GM21529 (cell line): ENCODE data around the gene UBE3A.
"Not testable (repeated sequence)": the region's sequence is repeated elsewhere in the genome, so short reads cannot be mapped to it uniquely, and the experiment has no call there.

Experiments
- ATAC-seq: cut with Tn5 transposase; IDR thresholded peaks from one replicate; pipeline ENCODE4 v1.9.1; 2021; ENCODE audit not compliant: unreplicated experiment

UBE3A gene

DNA sequence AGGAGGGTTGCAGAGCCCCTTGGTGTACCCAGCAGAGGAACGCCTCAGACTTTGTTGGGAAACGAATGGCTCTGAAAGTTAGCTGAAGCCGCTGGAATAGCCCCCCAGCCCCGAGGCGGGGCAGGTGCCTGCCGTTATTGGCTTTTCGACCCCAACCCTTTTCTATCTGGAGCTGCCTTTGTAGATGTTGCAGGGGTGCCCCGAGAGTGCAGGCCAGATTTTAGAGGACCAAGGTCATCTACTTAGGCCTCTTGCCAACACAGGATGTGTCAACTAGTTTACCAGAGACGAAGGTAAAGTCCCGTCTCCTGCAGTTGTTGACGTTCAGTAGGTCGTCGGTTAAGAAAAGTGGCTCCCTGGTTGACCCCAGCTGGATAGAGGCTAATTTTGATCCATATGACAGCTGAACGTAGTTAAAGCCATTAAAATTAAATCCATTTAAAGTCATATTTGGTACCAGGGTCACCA, 579 bp upstream of the UBE3A start:
- peak; percentile 10 for ATAC-seq

DNA sequence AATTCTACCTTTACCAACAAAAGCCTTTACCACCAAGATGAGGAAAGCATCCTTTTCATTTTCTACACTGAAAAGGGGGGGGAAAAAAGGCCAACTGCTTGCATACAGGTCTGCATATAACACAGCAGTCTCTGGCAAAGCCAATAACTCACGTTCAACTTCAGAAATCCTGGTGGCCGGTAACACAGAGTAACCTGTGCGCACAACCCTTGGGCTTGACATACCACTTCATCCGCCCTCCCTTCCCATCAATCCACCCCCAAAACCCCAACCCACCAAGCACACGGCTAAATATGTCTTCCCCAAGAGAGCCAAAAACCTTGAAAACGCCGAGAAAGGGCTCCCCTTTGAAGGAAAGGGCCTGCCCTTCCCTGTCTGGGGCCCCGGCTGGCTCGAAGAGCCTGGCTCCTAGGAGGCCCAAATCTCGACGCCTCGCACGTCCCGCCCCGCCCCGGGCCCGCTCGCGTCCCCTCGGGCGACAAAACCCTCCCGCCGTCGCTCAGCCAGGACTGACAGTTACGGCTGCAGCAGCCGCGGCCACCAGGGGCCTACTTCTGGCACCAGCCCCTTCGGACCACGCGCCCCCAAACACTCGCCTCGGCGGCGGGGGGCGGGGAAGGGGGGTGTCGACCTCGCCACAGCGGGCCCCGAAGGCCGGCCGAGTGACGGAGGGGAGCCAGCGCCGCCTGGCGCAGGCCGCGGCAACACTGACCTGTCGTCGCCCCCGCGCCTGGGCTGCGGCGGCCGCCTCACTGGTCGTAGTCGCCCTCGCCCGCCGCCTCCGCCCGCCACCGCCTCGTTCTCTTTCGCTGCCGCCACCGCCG, 835 bp downstream of the UBE3A start:
- peak; percentile 52 for ATAC-seq

DNA sequence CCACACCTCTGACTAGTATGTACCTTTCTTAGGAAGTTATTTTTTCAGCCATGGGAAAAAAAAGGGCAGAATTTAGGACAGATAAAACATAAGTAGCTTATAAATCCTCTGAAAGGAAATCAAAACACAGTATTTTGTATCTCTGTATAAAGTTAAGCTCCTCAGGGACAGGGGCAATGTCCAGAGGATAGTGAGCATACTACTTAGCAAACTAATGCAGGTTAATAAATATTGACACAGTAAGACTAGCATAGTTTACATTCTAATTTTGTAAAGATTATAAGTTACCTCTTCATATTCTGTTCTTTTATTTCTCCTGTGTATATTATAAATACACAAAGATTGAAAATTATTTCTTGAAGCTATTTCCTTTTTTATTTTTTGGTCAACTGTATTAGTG, 2.1 kb downstream of the UBE3A start:
- ATAC-seq: no peak

DNA sequence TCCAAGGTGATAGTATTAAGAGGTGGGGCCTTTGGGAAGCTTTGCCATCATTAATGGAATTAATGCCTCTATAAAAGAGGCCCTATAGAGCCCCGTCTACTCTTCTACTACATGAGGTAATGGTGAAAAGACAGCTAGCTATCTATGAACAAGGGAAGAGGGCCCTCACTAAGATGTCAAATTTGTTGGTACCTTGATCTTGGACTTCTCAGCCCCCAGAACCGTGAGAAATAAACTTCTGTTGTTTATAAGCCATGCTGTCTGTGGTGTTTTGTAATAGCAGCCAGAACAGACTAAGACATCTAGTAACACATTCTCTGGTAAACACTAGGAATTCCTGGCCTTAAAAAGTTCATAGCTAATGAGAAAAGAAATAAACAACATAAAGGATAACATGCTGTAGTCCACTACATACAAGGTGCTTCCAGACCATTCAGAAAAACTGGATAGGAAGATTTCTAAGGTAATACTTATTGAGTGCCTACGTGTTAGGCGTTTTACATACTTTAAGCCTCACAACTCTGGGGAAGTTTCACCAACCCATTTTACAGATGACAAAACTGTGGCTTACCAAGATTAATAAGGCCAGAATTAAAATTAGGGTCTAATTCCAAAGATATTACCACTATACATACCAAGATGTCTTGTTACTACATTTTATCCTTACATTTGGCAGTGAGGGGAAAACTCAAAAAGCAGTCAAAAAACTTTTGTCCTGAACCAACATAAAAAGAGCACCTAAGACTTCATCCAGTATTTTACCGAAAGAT, 3.2 kb downstream of the UBE3A start:
- no peak for ATAC-seq

DNA sequence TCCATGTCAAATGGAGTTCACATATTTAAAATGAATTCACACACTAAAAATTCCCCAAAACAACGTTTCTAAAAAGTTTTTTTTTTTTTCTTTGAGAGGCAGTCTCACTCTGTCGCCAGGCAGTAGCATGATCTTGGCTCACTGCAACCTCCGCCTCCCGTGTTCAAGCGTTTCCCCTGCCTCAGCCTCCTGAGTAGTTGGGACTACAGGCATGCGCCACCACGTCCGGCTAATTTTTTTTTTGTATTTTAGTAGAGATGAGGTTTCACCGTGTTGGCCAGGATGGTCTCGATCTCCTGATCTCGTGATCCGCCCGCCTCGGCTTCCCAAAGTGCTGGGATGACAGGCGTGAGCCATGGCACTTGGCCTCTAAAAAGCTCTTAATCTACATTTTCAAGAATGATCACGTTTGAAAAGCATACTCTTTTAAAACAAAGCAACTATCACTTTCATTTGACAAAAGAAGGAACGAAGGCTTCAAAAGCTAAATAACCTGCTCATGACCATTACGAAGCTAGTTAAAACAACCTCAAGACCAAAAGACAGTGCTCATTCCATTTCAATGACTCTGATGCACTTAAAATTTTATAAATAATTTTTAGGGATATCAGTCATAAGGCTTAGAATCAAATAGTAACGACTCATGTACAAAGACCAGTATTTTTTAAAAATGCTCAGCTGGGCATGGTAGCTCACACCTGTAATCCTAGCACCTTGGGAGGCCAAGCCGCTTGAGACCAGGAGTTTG, 5.5 kb downstream of the UBE3A start:
- ATAC-seq: no peak

DNA sequence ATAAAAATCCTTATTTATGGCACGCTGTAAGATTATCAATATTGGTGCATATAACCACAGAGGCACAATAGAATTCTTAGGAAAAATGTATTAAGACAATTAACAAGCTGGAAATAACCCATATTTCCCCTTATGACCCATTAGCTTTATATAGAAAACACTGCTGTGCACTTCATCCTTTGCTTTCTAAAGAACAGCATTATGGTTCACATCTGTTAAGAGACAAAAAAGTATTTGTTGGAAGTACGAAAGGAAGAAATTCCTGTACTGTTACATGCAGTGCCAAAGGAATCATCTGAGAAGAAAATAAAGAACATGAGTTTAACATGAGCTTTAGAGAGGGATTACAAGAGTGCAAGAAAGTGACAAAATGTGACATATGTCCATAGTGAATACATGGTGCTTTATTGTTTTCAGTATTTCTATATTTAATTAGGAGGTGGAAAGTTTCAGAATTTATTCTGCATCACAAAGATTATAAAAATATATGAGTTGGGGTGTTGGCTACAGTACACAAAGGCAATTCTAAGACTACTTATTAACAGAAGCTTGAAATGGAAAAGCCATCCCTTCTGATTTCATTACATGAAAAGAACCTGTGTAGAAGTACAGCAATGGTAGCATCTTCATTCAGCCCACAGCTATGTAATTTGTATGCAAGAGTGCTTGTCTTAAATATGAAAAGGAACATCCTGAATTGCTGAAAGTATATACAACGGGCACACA, 6.8 kb downstream of the UBE3A start:
- ATAC-seq: no peak

DNA sequence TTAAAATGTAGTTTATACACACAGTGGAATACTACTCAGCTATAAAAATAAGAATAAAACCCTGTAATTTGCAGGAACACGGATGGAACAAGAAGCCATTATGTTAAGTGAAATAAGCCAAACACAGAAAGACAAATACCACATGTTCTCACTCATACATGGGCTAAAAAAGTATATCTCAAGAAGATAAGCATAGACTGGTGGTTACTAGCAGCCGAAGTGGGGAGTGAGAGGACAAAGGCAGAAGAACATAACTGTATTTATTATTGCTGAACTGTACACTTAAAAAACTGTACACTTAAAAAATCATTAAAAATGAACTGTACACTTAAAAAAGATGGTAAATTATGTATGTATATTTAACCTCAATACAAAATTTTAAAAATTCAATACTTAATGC, 11.0 kb downstream of the UBE3A start:
- no peak for ATAC-seq

DNA sequence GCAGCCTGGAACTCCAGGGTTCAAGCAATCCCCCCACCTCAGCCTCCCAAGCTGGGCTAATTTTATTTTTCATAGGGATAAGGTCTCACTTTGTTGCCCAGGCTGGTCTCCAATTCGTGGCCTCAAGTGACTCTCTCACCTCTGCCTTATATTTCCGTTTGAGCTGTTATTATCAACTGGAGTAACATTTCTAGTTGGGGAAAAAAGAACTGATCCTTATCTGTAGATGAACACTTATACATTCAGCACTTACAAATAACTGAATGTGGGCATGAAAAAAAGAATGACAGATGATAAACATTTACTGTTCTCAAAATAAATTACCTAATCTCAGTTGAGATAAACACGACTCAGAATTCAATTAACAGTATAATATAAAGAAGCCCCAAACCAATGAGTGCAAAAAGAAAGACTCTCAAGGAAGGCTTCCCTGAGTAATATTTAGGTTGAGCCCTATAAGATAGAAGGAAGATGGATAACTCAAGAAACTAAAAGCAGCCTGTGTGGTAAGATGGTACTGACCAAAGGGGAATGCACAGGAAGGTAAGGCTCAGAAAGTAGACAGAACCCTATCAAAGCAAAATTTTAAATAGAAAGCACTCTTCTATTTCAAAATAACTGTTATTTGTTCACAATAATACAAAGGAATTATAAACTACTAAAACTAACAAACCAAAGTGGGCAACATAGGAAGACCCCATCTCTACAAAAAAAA, 11.8 kb downstream of the UBE3A start:
- no peak for ATAC-seq

DNA sequence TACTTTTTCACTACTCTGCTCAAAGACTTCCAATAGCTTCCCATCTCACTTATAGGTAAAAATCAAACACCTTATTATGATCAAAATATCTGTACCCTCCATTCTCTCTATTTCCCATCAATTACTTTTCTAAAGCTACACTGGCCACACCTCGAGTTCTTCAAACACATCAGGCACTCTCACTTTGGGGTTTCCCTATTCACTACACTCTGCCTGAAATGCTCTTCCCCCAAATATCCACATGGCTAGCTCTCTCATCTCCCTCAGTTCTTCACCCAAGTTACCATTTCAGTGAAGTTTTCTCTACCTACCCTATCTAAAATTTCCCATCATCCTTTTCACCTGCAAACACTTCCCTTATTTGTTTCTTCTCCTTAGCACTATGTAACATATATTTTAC, 14.8 kb downstream of the UBE3A start:
- no peak for ATAC-seq

DNA sequence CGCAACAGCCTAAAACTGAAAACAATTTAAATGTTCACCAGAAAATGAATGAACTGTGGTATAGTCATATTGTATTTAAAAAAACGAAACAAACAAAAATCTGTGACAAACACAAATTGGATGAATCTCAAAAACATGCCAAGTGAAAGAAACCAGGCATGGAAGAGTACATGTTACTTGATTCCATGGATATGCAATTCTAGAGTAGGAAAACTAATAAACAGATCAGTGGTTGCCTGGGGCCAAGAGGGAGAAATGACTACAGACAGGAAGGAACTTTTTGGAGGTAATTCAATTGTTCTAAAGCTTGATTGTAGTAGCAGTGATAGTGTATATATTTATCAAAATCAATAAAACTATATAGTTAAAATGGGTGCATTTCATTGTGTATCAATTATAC, 16.8 kb downstream of the UBE3A start:
- no peak for ATAC-seq

DNA sequence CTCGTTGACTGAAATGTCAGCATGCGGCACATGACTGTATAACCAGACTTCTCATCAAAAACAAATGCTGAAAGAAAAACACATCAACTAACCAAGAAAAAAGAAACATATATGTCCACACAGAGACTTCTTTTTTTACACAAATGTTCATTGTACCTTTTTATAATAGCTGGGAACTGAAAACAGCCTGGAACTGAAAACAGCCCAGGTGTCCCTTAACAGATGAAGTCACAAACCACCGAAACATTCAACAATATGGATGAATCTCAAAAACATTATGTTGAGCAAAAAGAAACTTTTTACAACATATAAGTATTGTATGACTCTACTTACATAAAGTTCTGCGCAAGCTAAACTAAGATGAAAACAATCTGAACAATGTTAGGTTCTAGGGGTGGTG, 20.6 kb downstream of the UBE3A start:
- ATAC-seq: no peak

DNA sequence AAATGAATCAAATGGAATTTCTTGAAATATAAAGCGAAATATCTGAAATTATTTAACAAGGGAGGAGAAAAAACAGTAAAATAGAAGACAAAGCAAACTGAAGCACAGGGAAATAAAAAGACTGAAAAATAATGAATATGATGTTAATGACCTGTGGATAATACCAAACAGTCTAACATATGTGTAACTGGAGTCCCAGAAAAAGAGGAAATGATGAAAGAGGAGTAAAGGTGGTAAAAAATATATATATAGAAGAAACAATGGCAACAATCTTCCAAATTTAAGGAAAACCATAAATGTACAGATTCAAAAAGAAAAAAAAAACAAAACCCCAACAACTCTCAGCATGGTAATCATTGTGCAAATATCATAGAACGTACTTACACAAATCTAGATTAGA, 21.2 kb downstream of the UBE3A start:
- ATAC-seq: no peak

DNA sequence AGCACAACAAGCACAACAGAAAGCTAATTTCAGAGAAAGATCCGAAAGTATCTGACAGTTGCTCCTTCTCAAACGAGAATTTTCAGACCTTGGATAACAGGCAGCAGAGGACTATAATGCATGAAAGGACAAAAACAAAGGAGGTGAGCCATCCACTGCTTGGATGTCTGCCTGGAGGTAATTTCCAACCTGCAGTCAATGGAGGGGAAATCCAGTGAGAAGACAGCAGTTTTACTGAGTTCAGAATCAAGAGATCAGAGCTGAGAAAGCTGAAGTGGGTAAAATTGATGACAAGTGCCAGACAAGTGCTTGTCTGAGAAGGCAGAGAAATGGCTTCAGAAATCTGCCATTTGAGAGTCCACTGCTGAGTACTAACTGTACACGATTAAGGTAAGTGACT, 22.1 kb downstream of the UBE3A start:
- peak; percentile 51 for ATAC-seq

DNA sequence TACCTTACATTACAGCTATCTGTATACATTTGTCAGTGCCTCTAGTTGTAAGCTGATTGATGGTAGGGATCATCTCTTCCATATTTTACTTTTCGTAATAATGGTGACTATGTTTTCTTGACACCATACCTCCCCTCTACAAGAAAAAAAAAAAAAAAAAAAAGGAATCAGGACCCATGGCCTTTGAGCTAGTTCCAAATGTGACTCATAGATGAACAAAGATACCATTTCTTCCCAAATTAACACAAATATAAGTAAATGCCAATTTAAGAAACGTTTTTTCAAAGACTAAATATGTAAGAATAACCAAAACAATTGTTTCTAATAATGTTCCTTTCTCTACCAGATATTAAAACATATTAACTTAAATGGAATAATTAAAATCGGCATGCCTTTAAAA, 23.1 kb downstream of the UBE3A start:
- no peak for ATAC-seq

DNA sequence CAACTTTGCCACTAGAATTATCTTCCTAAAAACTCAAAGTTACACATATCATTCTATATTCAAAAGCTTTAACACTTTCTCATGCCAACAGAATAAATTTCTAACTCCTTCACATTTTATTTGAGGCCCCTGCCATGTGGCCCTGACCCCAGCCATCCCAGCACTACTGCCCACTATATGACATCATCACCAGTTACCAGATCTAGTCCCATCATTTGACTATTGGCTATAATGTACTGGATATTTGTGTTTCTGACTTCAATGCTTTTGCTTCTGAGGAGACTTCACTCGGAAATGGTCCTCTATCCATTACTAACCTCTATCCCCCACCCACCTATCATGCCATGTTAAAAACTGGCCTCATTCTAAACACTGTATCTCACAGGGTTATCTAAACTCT, 23.6 kb downstream of the UBE3A start:
- no peak for ATAC-seq

DNA sequence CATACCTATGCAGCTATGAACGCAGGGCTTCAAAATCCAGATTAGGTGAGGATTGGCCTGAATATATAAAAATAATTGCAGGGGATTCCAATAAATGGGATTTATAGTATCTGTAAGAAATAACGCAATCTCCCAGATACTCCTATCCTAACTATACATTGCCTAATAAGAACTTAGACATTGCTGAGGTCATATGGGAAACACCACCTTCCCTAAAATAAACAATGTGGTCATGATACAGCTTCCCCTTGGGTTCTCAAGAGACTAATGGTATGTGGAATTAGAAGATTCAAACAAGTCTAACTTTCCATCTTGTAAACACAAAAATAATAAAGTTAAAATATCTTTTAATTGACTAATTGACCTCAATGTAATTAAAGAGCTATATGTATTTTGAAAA, 28.2 kb downstream of the UBE3A start:
- ATAC-seq: no peak

DNA sequence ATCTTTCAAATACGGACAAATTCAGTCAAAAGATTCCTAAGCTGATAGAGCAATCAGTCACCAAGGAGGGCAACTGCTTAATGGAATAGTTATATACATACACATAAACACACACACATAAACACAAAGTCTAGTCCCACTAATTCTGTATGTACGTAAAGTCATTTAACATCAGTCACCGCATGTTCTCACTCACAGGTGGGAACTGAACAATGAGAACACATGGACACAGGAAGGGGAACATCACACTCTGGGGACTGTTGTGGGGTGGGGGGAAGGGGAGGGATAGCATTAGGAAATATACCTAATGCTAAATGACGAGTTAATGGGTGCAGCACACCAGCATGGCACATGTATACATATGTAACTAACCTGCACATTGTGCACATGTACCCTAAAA, 29.1 kb downstream of the UBE3A start:
- ATAC-seq: not testable (repeated sequence)

DNA sequence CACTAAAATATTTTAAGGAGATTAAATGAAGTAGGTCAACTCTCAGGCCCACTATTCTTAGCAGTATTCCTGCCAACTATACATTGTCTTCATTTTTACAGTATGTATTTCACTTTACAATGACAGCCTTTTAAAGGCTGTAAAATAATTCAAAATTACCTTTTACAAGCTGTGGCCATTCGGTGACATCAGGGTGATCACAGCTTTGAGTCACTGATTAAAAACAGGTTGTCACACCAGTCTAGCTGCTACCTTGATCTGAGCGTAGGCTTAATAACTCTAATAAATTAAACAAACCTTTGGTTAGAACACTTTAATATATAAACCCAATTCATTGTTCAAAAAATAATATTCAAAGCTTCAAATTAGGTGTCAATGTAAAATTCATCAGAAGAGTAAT, 29.9 kb downstream of the UBE3A start:
- no peak for ATAC-seq

DNA sequence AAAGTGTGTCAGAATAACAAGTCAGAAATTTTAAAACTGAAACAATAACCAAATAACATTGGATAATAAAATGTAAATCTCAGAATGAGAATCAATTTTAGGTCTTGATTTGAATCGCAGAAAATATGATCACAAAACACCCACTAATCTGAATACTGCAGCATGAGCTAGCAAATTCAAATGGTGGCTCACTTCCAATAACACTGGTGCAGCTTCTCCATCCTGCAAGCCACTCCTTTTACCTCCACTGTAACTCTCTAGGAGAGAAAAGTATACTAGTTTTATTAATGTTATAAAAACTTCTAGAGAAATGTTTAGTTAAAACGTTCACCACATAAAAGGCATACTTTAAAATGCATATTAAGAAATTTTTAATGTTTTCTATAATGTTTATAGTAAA, 30.4 kb downstream of the UBE3A start:
- ATAC-seq: no peak

DNA sequence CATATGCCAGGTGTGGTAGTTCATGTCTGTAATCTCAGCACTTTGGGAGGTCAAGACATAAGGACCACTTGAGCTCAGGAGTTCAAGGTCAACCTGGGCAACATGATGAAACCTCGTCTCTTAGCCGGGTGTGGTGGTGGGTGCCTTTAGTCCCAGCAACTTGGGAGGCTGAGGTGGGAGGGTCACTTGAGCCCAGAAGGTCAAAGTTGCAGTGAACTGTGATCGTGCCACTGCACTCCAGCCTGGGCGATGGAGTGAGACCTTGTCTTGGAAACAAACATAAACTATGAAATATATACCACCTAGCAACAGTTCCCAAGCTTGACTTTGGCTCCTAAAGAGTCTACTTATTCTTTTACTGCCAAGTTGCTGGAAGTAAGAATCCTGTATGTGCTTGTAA, 30.9 kb downstream of the UBE3A start:
- ATAC-seq: no peak
